AG08395 (cell line): ENCODE results near the gene SORCS3.

Source experiments
- DNase-seq: peaks from one replicate; pipeline ENCODE4 v3.0.0; 2012; ENCODE audit warnings: mixed read lengths, low spot score

SORCS3 gene

DNA sequence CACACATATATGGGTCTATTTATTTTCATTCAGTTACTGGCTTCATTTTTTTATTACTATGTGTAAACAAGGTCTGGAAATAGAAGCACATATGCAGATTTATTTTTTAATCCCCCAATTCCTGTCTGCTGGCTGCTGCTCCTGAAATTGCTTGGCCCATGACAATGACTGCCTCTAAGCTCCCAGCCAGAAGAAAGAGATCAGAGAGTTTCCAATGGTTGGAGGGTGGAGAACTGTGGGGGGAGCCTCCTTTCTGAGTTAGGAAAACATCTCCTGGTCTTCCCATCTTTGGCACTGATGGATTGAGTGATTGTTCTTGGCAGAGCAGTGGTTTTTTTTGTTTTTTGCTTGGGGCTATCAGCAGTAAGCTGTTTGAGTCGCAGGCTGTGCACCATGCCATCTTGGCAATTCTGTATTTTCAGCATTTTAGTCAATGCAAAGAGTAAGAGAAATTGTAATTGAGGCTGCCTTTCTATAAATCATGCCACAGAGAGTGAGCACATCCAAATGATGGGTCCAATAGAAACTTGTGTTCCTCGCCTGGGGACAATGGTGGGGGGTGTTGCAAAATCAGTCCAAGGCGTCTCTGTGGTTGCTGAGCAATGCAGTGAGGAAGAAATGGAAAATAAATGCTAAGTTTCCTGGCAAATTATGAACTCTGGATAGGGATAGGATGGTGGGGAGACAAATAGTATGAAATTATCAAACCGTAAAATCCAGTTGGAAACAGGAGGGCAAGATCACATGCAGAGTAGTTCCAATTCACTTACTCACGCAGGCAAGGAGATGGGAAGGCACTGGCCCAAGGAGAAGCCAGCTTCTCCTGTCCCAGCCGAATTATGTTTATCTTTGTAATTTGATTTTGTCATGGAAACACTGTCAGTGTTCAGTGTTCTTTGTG lies 382.4 kb downstream of the SORCS3 start:
- peak; percentile 22 for DNase-seq

DNA sequence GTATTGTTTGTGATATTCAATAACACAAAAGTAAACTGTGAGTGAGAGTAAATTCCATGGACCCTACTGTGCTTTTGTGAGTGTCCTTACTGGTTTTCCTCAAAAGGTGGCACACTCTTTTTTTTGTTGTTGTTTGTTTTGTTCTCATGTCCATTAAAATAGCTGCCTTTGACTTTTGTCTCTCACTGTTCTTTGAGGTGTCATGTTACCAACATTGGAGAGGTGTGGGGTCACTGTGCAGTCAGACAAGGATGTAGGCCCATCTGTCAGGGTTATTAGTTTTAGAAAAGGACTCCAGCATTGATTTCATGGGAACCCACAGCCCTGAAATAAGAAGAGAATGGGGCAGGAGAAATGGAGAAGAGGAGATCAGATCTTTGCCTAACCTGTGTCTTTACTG lies 383.1 kb downstream of the SORCS3 start:
- no peak for DNase-seq

DNA sequence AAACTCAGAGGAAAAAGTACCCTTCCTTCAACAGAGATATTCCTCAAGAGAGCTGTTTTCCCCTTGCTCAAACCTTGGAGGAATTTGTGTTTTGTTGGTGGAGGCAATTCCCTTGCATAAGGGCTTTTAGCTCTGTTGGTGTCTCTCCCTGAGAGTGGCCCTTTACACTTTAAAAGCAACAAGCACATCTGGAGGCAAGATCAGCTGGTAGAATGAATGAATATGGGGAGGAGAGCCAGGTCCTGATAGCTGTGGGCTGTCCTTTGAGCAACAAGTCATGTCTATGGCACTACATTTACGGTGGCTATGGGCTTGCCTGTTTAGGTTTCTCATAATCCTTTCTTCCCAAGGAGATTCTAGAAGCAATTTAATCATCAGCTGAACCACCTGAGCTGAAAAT lies 384.0 kb downstream of the SORCS3 start:
- DNase-seq: no peak

DNA sequence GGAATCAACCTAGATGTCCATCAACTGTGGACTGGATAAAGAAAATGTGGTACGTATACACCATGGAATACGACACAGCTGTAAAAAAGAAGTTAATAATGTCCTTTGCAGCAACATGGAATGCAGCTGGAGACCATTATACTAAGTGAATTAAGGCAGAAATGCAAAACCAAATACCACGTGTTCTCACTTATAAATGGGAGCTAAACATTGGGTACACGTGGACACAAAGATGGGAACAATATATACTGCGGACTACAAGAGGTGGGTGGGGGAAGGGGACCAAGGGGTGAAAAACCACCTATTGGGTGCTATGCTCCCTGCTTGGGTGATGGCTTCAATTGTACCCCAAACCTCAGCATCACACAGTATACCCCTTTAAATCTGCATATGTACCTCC lies 385.5 kb downstream of the SORCS3 start:
- no peak for DNase-seq

DNA sequence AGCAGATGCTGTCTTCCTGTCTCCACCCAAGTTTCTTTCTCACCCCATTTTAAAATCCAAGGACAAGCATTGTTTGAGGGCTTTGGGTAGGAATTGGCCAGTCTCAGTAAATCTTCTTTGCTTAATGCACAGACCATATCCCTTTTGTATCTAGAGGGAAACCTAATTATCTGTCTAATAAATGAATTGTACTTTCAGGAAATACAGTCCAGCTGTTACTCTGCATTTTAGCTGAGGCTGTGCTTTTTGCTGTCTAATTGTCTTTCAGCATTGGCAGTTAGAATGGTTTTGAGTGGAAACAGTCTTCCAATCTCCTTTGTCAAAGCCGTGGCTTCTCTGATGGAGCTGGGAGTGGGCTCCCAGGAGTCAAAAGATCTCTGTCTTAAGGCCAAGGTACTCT lies 388.2 kb downstream of the SORCS3 start:
- no peak for DNase-seq

DNA sequence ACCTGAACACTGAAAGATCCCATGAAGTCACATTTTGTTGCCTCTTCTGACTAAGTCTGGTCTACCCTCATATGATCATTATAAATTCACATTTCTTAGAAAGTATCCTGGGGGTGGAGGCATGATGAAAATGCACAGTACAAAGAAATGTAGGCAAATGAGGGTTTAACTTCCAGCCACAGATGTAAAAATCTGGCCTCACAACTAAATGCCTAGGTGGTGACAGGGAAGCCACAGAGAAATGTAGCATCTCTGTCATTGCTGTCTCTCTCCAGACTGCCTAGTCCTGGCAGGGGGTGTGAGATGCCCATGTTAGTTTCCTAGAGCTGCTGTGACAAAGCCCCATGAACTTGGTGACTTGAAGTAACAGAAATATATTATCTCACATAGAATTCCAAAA lies 395.9 kb downstream of the SORCS3 start:
- DNase-seq: no peak

DNA sequence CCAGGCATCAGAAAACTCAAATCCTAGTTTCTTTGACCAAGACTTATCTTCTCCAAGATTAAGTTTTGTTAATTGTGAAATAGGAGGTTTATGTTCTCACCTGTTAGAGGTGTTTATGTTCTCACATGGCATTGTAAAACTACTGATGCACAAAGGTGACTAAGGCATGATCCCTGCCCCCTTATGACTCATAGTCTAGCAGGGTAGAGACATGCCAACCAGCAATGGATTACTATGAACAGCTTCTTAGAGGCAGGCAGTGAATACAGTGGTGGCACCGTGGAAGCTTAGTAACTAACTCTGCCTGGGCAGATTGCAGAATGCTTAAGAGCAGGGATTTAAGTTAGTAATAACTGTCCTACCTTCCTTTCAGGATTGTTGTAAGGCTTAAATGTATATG lies 400.9 kb downstream of the SORCS3 start:
- DNase-seq: no peak

DNA sequence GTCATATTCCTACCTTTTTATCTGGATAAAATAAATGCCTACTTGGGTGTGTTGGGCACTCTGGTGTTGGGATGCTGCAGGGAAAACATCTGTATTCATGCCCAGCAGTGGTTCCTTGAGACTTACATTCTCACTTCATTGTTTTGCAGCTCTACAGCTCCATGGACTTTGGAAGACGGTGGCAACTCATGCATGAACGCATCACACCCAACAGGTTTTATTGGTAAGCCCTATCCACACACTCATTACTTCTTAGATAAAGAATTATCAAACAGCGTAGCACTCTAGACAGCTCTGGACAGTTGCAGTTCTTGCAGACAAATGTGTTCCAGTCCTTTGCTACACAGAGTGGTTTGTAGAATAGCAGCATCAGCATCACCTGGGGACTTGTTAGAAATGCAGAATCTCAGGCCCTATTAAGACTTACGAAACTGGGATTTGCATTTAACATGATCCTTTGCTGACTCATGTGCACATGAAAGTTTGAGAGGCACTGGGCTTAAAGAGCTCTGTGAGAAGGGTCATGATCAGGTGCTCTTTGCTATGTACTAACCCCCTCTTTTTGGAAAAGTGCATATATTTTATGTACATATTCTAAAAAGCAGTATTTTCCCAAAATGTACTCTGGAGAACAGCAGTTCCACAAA lies 401.9 kb downstream of the SORCS3 start:
- no peak for DNase-seq

DNA sequence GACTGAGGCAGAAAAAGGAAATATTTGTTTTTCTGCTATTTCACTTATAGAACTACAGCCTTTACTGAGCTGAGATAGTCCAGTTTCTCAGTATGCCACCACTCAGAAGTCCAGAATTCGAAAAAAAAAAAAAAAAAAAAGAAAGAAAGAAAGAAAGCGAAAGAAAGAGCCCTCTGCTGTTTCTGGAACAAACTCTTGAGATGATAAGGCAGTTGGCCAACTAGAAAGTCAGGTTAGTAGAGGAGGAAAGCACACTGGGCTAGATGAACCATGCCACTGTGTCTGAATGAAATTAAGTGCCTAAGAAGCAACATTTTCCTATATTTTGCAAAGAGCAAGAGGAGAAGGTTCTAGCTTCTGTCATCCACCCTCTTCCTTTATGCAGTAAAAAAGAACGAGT lies 403.8 kb downstream of the SORCS3 start:
- no peak for DNase-seq

DNA sequence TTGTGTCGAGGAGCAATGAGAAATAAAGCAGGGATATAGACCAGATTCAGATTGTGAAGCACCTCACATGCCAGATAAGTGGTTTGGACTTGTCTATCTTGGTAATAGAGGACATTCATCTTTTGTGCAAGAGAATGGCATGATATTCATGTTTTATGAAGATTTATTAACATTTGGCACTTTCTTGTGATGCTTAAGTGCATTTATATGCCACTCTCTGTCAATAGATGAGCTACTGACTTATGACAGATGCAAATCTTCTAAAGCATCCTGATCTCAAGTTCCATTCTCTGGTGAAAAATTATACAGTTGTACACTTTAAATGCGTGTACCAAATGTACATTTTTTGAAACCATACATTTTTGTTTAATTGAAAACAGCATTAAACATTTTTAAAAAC lies 415.3 kb downstream of the SORCS3 start:
- DNase-seq: no peak

DNA sequence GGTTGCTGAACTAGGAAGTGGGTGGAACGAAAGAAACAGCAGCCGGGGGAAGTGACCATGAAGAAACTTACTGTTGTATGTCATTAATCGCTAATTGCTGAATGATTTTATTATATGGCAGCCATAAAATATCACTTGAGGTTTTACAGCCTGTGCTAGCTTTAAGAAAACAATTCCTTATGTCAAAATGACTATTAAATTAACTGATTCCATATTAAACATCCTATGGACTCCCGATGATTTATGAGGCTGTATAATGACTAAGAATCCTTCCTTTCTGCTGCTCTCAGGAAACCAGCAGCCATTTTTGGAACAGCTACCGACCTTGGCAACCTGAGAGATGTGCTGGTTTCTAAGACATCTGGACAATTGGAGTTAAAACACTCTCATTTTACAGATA lies 421.9 kb downstream of the SORCS3 start:
- no peak for DNase-seq

DNA sequence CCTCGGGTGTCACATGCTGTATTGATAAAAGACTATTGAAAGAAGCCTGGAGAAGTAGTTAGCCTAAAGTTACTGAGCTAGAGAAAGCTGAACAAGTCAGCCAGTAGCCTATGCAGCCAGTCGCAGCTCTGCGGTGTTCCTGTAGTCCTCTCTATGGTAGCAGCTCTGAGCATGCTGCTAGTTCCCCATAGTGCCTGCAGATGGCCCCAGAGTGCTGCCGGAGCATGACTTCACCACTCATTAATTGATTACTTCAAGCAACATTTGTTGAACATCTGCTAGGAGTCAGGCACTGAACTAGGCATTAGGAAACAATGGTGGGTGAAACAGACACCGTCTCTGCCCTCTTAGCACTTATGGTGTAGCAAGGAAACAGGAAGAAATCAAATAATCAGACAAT lies 422.7 kb downstream of the SORCS3 start:
- DNase-seq: peak; percentile 15

DNA sequence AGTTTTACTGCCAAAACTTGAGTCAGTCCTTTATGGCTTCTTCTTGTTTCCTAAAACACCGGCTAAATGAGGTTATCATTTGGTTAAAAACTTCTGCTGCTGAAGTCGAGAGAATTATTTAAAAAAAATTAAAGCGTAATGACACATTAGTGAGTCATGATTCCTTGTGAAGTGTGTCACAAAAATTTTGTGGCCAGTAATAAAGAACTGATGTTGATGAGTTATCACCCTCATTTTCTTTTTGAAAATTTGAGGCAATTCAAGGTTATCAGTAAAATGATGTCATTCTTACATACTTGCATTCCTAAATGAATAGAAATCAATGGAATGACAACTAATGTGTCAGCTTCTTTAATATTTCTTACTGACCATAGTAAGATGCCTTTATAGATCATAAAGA lies 427.4 kb downstream of the SORCS3 start:
- DNase-seq: peak; percentile 10

DNA sequence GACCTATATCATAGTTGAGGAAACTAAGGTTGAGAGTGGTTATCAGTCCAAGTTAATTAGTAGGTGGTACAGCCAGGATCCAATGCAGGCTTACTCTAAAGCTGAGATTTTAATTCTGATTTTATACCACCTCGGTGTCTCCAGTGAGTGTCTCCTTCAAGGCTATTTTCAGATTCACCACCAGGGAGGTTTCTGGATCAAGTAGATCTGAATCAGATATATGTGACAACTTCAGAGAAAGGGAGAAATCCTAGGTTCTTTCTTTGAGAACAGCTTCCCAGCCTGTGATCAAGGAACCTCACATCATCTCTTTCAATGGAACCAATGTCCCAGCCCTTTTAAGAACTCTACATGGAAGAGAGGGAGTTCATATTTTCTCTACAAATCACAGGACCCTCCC lies 429.2 kb downstream of the SORCS3 start:
- no peak for DNase-seq

DNA sequence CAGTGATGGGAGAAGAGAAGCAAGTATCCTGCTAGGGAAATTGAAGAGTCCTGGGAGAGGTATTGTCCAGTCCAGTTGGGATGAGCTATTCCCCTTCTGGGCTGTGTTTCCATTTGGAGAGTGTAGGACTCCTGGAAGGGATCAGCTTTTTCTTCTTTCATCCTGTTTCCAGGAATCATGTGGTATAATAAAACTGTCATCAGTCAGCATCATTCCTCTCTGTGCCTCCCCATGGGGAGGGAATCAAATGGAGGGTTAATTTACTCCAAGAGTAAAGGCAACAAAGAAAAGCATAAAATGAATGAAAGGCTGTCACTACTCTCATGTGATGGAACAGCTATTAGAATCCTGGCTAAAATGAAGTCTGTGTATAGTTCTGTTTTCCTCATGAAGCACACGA lies 429.9 kb downstream of the SORCS3 start:
- DNase-seq: no peak

DNA sequence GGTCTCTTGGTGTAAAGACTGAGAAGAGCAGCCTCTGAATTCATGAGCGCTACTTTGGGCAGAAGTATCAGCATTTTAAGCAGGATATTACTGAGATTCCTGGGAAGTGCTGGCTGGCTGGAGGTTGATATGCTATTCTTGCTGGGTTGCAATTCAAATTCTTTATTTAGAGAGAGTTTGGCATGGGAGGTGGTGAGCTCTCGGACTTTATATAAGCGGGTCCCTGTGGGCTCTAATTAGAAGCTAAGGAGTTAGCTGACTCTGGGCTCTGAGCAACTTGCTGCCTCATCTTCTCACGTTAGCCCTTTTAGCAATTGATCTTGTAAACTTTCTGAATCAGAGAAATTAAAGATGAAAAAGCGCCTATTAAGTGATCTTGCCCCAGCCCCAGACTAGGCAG lies 430.9 kb downstream of the SORCS3 start:
- no peak for DNase-seq

DNA sequence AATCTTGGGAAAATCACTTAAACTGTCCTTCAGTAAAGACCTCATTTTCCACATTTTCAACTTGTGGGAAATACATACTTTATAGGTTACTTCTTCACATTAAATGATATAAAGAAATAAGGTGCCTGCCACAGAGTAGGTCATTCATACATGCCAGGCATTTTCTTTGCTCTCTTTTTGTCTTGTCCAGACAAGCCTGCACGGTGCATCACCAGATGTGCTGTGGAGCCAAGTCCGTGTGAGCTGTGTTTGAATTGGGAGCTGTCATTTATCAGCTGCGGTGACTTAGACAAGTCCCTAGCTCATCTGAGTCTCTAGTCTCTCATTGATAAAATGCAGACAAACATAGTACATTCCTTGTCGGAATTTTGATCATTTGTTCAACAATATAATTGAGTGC lies 432.9 kb downstream of the SORCS3 start:
- no peak for DNase-seq

DNA sequence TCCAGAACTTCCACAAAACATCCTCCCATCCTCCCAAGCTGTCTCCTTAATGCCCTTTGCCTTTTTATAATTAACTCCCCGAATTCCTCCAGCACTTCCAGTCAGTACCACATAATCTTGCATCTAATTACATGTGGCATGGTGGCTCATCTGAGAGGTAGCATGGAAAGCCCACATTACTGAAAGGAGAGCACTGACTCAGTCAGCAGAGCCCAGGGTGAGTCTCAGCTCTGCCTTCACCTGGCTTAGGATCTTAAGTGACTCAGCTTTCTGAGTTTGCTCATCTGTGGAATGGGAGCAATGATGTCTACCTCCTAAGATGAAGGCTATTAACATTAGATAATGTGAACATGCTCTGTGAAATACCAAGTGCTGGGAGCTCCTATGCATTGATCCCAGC lies 433.9 kb downstream of the SORCS3 start:
- no peak for DNase-seq

DNA sequence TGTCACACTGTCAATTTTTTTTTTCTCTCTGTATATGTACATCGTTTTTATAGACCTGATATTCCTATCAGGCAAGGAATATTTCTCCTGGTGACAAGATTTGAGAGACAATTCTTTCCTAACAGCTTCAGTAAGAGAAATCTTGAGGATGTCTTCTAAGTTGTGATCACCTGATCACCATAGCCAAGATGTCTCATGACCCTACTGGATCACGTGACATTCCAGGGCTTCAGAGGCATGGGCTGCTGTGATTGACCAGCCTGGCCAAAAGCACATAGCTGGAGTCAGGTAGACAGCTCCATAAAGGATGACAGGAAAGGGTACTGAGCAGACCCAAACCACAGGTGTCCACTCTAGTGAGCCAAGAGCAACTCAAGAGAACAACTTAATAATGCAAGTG lies 444.9 kb downstream of the SORCS3 start:
- no peak for DNase-seq

DNA sequence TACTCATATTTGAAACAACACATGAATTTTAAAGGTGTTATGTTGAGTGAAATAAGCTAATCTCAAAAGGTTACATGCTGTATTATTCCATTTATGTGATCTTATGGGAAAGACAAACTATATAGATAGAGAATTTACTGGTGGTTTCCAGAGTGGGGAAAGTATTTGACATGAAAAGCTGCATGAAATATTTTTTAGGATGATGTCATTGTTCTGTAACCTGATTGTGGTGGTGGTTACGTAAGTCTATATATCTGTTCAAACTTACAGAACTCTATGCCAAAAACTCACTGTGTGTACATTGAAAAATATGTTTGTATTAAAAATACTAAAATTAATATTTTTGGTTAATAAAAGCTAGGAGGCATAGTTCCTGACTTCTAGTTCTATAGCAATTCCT lies 453.0 kb downstream of the SORCS3 start:
- DNase-seq: no peak

DNA sequence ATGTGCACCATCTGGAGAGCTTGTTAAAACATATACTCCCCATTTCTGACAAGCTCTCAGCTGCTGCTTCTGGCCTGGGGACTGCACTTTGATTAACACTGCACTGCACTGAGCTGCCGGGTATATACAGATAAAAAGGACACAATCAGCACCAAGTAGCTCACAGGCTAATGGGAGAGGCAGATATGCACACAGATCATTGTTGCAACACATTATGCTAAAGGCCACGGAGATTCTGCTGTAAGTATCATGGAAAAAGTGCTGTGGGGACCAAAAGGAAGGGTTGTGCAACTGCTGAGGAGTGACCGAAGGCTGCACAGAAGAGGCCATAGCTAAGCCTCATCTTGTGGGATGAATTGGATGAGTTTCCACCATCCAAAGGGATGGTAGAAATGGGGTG lies 455.2 kb downstream of the SORCS3 start:
- DNase-seq: no peak

DNA sequence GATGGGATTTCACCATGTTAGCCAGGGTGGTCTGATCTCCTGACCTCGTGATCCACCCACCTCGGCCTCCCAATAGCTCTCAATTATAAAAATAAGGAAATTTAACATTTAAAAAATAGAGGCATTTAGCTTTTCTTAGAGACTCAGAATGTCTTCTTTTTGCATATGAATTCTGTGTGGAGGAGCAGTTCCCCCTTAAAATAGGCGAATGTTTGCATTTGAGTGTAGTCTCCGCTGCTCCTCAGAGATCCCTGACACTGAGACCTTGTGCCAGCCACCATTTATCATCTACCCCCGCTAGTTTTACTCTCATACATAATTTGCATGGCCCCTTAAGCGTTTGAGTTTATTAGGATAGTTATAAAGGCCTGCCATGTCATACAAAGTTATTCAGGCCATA lies 461.9 kb downstream of the SORCS3 start:
- no peak for DNase-seq

DNA sequence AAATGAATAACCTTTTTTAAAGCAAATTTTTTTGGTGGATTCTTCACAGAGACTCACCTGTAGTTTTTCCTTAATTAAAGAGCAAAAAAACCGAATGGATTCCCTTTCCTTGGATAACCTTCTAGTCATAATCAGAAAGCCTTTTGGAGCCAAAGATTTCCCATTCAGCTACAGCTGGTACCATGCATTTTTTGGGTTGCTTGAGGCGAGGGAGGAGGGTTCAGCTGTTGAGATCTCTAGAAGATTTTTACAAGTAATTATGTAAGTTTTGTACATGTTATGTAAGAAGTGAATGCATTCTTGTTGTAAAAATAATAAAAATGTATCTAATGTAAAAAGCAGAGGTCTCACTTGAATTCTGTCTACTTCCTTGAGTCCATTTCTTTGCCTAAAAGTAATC lies 463.2 kb downstream of the SORCS3 start:
- DNase-seq: no peak

DNA sequence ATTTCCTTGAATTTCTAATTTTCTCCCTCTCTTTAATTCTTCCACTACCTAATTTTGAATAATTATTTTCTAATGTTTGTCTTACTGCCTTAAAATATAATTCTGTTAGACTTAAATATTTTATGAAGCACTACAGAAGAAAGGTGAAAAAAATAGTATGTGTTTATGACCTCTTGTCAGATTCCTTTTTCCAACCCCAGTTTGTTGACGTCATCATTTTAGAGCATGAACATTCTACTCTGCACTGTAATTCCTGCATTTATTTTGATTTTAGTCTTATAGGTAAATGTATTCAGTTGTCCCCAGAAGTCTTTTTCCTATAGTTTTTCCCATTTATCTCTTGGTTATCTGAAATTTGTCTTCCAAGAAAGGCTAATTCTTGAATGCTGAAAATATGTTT lies 468.1 kb downstream of the SORCS3 start:
- no peak for DNase-seq
